NT2/D1 (cell line): Measurements from ENCODE around the gene TMEM258.
A peak's percentile ranks its signal among the peaks of the same experiment; 100 is the strongest.

ENCODE experiments used
- DNase-seq: peaks from one replicate; pipeline ENCODE4 v3.0.0-alpha.2; 2011; ENCODE audit warnings: low read depth, low spot score
- H3K27me3 ChIP-seq: 2 replicates; pipeline ENCODE4 v1.6.0; 2011; ENCODE audit warnings: mild to moderate bottlenecking; ENCODE audit not compliant: insufficient read length, insufficient read depth
- H3K36me3 ChIP-seq: 2 replicates; pipeline ENCODE4 v1.6.1; 2011; ENCODE audit warnings: mild to moderate bottlenecking, low read length, mixed read lengths; ENCODE audit not compliant: insufficient read depth, insufficient read length
- H3K4me1 ChIP-seq: 2 replicates; pipeline ENCODE4 v1.5.1; 2011; ENCODE audit not compliant: insufficient read depth, insufficient read length
- H3K4me3 ChIP-seq: 2 replicates; pipeline ENCODE4 v1.5.1; 2011; ENCODE audit warnings: low read depth; ENCODE audit not compliant: insufficient read length
- H3K9ac ChIP-seq: 2 replicates; pipeline ENCODE4 v1.6.0; 2011; ENCODE audit warnings: low read depth; ENCODE audit not compliant: insufficient read length
- H3K9me3 ChIP-seq: 2 replicates; pipeline ENCODE4 v1.5.1; 2011; ENCODE audit warnings: mild to moderate bottlenecking, low read length; ENCODE audit not compliant: insufficient read depth
- SUZ12 ChIP-seq: IDR thresholded peaks from 2 replicates; pipeline ENCODE4 v1.6.1; 2011; ENCODE audit not compliant: insufficient read length, insufficient read depth; ENCODE audit errors: extremely low read depth
- YY1 ChIP-seq: IDR thresholded peaks from 2 replicates; pipeline ENCODE4 v1.6.1; 2011; ENCODE audit not compliant: insufficient read length, insufficient read depth
- ZNF274 ChIP-seq: IDR thresholded peaks from 2 replicates; pipeline ENCODE4 v1.6.1; 2011; ENCODE audit warnings: mild to moderate bottlenecking, low read depth, low read length

The TMEM258 gene

GRCh38 chr11:61787928-61788491 is 4.4 kb downstream of the TMEM258 start:
- Histone ChIP-seq H3K27me3 (no peaks in the 10 kb centered on the region), H3K4me1 (peaks cover 13% of the 10 kb centered on the region), H3K9ac (no peak overlapping the region), H3K4me3 (no peak overlapping the region), H3K36me3 (peaks cover 77% of the 10 kb centered on the region), H3K9me3 (no peaks in the 10 kb centered on the region)
- peak; percentile 40 for DNase-seq
- TF ChIP-seq YY1 (no peak), ZNF274 (no peak), SUZ12 (no peak)

DNA sequence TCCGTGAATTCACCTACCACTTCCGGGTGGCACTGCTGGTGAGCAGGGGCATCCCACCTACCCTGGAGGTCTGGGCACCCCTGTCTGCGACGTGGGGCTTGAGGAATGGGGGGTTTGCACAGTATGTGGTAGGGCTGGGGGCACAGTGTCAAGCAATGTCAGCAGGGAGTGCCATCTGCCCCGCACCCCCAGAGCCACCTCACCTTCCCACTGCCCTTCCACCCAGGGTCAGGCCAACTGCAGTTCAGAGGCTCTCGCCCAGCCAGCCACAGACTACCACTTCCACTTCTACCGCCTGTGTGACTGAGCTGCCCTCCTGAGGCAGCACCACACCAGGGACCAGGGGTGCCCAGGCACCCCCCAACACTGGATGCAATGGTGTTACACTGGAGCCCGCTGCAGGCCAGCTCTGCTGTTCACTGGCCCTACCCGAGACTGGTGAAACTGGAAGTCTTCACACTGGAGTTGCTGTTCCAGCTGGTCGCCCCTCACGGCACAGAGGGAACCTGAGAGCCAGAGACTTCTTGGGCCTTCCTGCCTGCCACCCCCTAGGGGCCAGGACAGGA is 6.5 kb downstream of the TMEM258 start:
- peaks cover 20% of the 10 kb centered on the region for H3K4me1 ChIP-seq
- H3K4me3 ChIP-seq: no peak overlapping the region
- DNase-seq: no peak
- H3K9me3 ChIP-seq: no peaks in the 10 kb centered on the region
- H3K36me3 ChIP-seq: peaks cover 96% of the 10 kb centered on the region
- no peak overlapping the region for H3K9ac ChIP-seq
- TF ChIP-seq ZNF274 (no peak), YY1 (no peak), SUZ12 (no peak)
- H3K27me3 ChIP-seq: no peaks in the 10 kb centered on the region

DNA sequence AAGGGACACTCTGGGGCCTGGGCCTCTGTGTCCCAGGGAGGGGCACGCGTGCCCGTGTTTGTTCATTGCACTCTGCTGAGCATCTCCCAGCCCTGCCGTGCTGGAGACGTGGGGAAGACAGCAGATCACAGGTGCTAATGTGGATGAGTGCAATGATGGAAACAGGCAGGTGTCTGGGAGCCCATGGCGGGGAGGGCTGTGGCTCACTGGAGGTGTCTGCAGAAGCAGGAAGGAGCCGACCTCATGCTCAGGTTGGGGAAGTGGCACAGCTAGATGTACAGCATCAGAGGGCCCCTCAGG is 7.9 kb downstream of the TMEM258 start:
- Histone ChIP-seq H3K4me3 (no peak overlapping the region), H3K9me3 (no peaks in the 10 kb centered on the region), H3K4me1 (peaks cover 18% of the 10 kb centered on the region), H3K9ac (no peak overlapping the region), H3K36me3 (peaks cover 95% of the 10 kb centered on the region), H3K27me3 (no peaks in the 10 kb centered on the region)
- DNase-seq: no peak
- TF ChIP-seq ZNF274: no peak

GRCh38 chr11:61783717-61784505 is 8.5 kb downstream of the TMEM258 start:
- peaks cover 18% of the 10 kb centered on the region for H3K4me1 ChIP-seq
- H3K27me3 ChIP-seq: no peaks in the 10 kb centered on the region
- TF ChIP-seq YY1 (no peak), SUZ12 (no peak)
- no peak for DNase-seq
- no peak overlapping the region for H3K4me3 ChIP-seq
- H3K9me3 ChIP-seq: no peaks in the 10 kb centered on the region
- H3K9ac ChIP-seq: no peak overlapping the region
- H3K36me3 ChIP-seq: peaks cover 95% of the 10 kb centered on the region

DNA sequence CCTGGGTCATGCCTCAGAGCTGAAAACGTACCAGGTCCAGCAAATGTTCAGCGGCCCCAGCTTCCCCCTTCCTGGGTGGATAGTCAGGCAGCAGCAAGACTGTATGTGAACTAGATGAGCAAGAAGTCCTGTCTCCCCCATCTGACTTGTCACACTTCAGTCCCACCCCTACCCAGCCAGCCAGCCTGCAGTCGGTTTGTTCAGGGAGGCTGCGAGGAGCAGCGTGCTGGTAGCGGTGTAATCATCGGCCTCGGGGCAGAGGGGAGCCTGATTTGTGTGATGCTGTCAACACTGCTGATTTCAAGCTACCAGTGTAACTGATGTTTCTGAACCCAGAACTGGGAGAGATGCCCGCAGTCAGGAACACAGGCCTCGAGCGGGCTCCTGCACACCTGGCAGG is 9.6 kb downstream of the TMEM258 start:
- H3K9me3 ChIP-seq: no peaks in the 10 kb centered on the region
- no peak overlapping the region for H3K9ac ChIP-seq
- H3K36me3 ChIP-seq: peaks cover 95% of the 10 kb centered on the region
- peaks cover 21% of the 10 kb centered on the region for H3K4me1 ChIP-seq
- no peak for TF ChIP-seq YY1
- no peak for TF ChIP-seq SUZ12
- TF ChIP-seq ZNF274: no peak
- DNase-seq: no peak
- no peaks in the 10 kb centered on the region for H3K27me3 ChIP-seq
- H3K4me3 ChIP-seq: no peak overlapping the region

- DNase-seq: no peak
- no peak for TF ChIP-seq ZNF274
- TF ChIP-seq SUZ12: no peak
- TF ChIP-seq YY1: no peak
- H3K4me3 ChIP-seq: no peak overlapping the region
- H3K9me3 ChIP-seq: no peaks in the 10 kb centered on the region
- H3K27me3 ChIP-seq: no peaks in the 10 kb centered on the region
- peaks cover 26% of the 10 kb centered on the region for H3K4me1 ChIP-seq
- peaks cover 95% of the 10 kb centered on the region for H3K36me3 ChIP-seq
- no peak overlapping the region for H3K9ac ChIP-seq
Measured at GRCh38 chr11:61782299-61782698, 10.1 kb downstream of the TMEM258 start.

- no peak for TF ChIP-seq ZNF274
- no peak for TF ChIP-seq SUZ12
- no peak for TF ChIP-seq YY1
- Histone ChIP-seq H3K9ac (no peak overlapping the region), H3K9me3 (no peaks in the 10 kb centered on the region), H3K4me3 (no peak overlapping the region), H3K4me1 (peaks cover 33% of the 10 kb centered on the region), H3K36me3 (peaks cover 95% of the 10 kb centered on the region), H3K27me3 (no peaks in the 10 kb centered on the region)
- DNase-seq: no peak
Measured at GRCh38 chr11:61781585-61781984, 10.8 kb downstream of the TMEM258 start.
